ENCODE measurements around the gene ASH1L. TPM values are rescaled to one million over a fixed set of nuclear protein-coding genes. Genes with fewer than 3 reads are reported as not detected.

The ASH1L gene
- total RNA-seq, 2 experiments from 2014 or later, result 37.7 to 41.1 TPM

GRCh38 chr1:155309423-155310021 is 253.1 kb downstream of the ASH1L start:
- ChIA-PET POLR2A (interaction anchor here (0.6 to 1.1 kb wide), 2 partner anchors 14 to 584 kb away, joined by 3 to 6 read pairs; no protein-coding TSS in a partner anchor), CTCF (interaction anchor here (0.6 kb wide), 1 partner anchor 59 kb away, joined by 3 read pairs; no protein-coding TSS in a partner anchor)
- DNase-seq, result no peak
- peak overlapping the region; percentile 93 for H3K27ac Mint-ChIP-seq
- peaks cover 45% of the 10 kb centered on the region for H3K36me3 Mint-ChIP-seq (ENCODE audit: low read depth)
- H3K4me1 Mint-ChIP-seq (ENCODE audit: low read depth), result peaks cover 42% of the 10 kb centered on the region
- H3K4me3 Mint-ChIP-seq, result peak overlapping the region; percentile 98
- no peaks in the 10 kb centered on the region for H3K9me3 Mint-ChIP-seq (ENCODE audit: insufficient read depth)
- no peak for ATAC-seq
- no peaks in the 10 kb centered on the region for H3K27me3 Mint-ChIP-seq (ENCODE audit: low read depth)

DNA sequence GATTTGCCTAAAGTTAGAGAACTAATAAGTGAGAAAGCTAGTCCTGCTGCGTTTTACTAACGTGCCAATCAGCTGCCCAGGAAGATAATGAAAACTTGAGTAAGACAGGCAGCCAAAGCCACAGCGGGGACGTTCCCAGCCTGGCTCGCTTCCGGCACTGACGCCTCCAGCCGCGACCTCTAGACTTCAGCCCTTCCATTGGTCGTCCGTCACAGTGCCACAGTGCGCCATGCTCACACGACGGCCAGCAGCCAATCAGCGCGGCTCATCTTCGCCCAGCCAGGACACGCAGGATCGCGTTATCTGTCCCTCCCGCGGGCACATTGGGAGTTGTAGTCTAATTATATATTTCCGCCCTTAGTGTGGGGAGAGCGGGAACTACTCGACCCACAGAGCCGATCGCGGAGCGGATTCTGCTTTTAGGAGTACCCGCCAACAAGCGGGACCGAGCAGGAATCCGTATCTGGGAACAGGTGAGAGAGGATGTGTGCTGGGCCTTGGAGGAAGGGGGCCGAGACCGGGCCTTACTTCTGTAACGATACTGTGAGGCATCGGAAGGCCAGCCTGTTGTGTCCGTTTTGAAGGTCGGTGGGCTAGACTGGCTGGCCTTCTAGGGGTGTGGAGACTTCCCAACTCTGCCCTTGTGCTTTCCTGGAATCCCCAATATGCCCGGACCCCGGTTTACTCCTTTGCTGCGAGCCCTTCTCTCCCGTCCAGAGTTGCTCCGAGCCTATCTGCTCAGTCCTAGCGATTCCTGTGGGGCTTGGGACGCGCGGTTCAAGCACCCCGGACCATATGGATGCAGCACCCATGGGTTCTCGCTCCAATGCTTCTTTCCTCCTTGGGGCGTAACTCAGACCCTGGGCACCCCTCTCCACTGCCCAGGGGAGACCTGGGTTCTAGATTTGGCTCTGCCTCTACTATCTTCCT is 253.8 kb downstream of the ASH1L start, which contains the start of gene FDPS:
FDPS (plus strand) TSS at position 374 of the 930 bp plus-strand sequence. CDS start 924 bp downstream, outside the sequence.
- POLR2A ChIA-PET, result interaction anchor here (0.6 to 1.9 kb wide), 8 partner anchors 12 to 80 kb away, joined by 3 to 14 read pairs (median 4); partner anchors contain the start of genes CLK2 and RUSC1
- peak within 1 kb of the TSS; percentile 93 for H3K27ac Mint-ChIP-seq
- H3K36me3 Mint-ChIP-seq (ENCODE audit: low read depth), result peaks cover 40% of the 10 kb centered on the region
- CTCF ChIA-PET, result interaction anchor here (0.6 to 7.2 kb wide), 7 partner anchors 14 to 291 kb away, joined by 3 to 81 read pairs (median 5); partner anchors contain the start of genes RUSC1, SCAMP3 and TRIM46
- H3K9me3 Mint-ChIP-seq (ENCODE audit: insufficient read depth), result no peaks in the 10 kb centered on the region
- H3K4me3 Mint-ChIP-seq, result peak within 1 kb of the TSS; percentile 98
- no peaks in the 10 kb centered on the region for H3K27me3 Mint-ChIP-seq (ENCODE audit: low read depth)
- DNase-seq (peak; percentile 99), ATAC-seq (peak; percentile 99)
- H3K4me1 Mint-ChIP-seq (ENCODE audit: low read depth), result peaks cover 42% of the 10 kb centered on the region

DNA sequence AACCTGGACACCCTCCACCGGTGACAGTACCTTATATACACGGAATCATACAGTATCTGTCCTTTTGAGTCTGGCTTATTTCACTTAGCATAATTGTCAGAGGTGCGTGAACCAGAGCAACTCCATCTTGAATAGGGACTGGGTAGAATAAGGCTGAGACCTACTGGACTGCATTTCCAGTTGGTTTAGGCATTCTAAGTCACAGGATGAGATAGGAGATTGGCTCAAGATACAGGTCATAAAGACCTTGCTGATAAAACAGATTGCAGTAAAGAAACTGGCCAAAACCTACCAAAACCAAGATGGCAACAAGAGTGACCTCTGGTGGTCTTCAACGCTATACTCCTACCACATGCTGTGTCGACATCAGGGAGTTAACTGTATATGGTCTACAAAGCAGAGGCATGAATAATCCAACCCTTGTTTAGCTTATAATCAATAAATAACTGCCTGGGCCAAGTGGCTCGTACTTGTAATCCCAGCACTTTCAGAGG is 255.3 kb downstream of the ASH1L start:
- Mint-ChIP-seq H3K27me3 (ENCODE audit: low read depth) (peaks cover 2% of the 10 kb centered on the region), H3K4me1 (ENCODE audit: low read depth) (peaks cover 32% of the 10 kb centered on the region), H3K36me3 (ENCODE audit: low read depth) (peaks cover 27% of the 10 kb centered on the region), H3K4me3 (peak overlapping the region; percentile 57), H3K27ac (peak overlapping the region; percentile 93), H3K9me3 (ENCODE audit: insufficient read depth) (no peaks in the 10 kb centered on the region)
- no peak for DNase-seq
- ChIA-PET CTCF (interaction anchor here (0.7 to 7.2 kb wide), 10 partner anchors 9 to 233 kb away, joined by 3 to 81 read pairs (median 4); partner anchors contain the start of genes CLK2, RUSC1 and TRIM46), POLR2A (interaction anchor here (0.8 to 1.9 kb wide), 5 partner anchors 16 to 79 kb away, joined by 3 to 14 read pairs (median 4); partner anchors contain the start of gene SCAMP3)
- no peak for ATAC-seq

GRCh38 chr1:155305881-155306391 is 256.7 kb downstream of the ASH1L start:
- ChIA-PET POLR2A (interaction anchor here (1.7 kb wide), 1 partner anchor 44 kb away, joined by 5 read pairs; the partner anchor contains the start of gene SCAMP3), CTCF (interaction anchor here (7.2 kb wide), 1 partner anchor 55 kb away, joined by 81 read pairs; no protein-coding TSS in a partner anchor)
- H3K27ac Mint-ChIP-seq, result peak overlapping the region; percentile 64
- ATAC-seq, result no peak
- H3K27me3 Mint-ChIP-seq (ENCODE audit: low read depth), result peaks cover 5% of the 10 kb centered on the region
- no peak for DNase-seq
- peaks cover 21% of the 10 kb centered on the region for H3K4me1 Mint-ChIP-seq (ENCODE audit: low read depth)
- peaks cover 16% of the 10 kb centered on the region for H3K36me3 Mint-ChIP-seq (ENCODE audit: low read depth)
- H3K9me3 Mint-ChIP-seq (ENCODE audit: insufficient read depth), result no peaks in the 10 kb centered on the region
- H3K4me3 Mint-ChIP-seq, result peak overlapping the region; percentile 10

- no peak overlapping the region for H3K4me3 Mint-ChIP-seq
- ChIA-PET CTCF (interaction anchor here (7.2 kb wide), 1 partner anchor 54 kb away, joined by 81 read pairs; no protein-coding TSS in a partner anchor), POLR2A (no interaction called here)
- no peak for ATAC-seq
- H3K9me3 Mint-ChIP-seq (ENCODE audit: insufficient read depth), result no peaks in the 10 kb centered on the region
- peaks cover 5% of the 10 kb centered on the region for H3K27me3 Mint-ChIP-seq (ENCODE audit: low read depth)
- peaks cover 6% of the 10 kb centered on the region for H3K36me3 Mint-ChIP-seq (ENCODE audit: low read depth)
- H3K27ac Mint-ChIP-seq, result no peak overlapping the region
- no peak for DNase-seq
- peaks cover 10% of the 10 kb centered on the region for H3K4me1 Mint-ChIP-seq (ENCODE audit: low read depth)
These were observed 258.0 kb downstream of the ASH1L start for GRCh38 chr1:155304558-155305063.

DNA sequence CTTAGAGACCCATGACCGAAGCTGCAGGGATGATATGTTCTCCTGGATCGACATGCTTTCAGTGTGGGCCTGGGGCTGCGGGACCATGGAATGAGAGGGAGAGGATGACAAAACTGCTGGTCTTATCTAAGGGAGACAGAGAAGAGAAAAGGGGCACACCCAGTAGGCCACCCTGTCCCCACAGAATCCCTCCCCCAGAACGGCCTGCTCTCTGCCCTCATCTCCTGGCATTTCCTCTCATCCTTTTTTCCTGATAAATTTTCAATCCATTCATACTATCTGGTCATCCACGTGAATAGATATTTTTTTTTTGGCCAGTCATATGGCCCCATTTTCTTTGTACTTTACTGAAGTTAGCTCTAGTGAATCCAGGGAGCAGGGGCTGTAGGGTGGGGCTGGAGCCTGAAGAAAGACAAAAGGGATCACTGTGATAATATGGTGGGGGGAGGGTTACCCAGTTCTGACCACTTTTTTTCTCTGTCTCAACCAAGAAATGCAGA is 261.2 kb downstream of the ASH1L start, which contains the start of gene PKLR:
PKLR (minus strand) TSS at position 97 of the 500 bp plus-strand sequence; CDS start at position 54, 43 bp downstream.
- CTCF ChIA-PET, result interaction anchor here (1.8 kb wide), 1 partner anchor 51 kb away, joined by 4 read pairs; no protein-coding TSS in a partner anchor
- POLR2A ChIA-PET, result interaction anchor here (0.6 to 1.1 kb wide), 2 partner anchors 12 to 16 kb away, joined by 3 read pairs; no protein-coding TSS in a partner anchor
- Mint-ChIP-seq H3K4me1 (ENCODE audit: low read depth) (no peaks in the 10 kb centered on the region), H3K27me3 (ENCODE audit: low read depth) (peaks cover 17% of the 10 kb centered on the region), H3K27ac (no peak within 1 kb of the TSS), H3K36me3 (ENCODE audit: low read depth) (no peaks in the 10 kb centered on the region), H3K9me3 (ENCODE audit: insufficient read depth) (no peaks in the 10 kb centered on the region), H3K4me3 (no peak within 1 kb of the TSS)
- no peak for ATAC-seq
- DNase-seq, result no peak

DNA sequence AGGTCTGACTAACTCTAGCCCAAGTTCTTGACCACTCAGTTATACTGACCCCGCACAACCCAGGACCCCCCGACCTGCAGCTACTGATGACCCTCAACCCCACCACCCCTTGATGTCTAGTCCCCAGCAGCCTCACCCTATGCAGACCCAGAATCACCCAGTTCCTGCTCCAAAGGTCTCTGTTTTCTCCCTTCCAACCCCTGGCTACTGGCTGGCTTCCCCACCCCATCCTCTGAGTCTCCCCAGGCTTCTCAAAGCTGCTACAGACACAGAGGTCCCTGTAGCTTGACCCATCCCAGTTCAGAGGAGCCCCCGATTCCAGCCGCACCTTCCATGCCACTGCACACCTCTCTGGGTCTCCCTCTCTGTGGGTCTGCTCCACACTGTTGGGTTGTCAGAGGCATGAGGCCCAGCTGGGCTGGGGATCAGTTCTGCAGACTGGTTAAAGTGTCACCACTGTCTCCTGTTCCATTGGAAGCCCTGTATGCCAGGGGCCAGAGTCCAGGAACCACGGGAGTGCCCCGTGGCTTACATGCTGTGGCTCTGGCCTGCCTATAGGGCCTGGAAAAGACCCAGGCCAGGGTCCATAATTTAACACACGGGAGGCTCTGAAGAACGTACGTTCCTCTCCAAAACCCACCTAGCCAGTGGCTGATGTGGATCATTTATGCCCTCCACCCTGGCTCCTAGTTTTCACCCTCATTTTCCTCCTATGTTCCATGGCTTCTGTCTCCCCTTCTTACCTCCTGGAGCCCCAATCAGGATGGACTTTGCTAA is 261.9 kb downstream of the ASH1L start:
- Mint-ChIP-seq H3K9me3 (ENCODE audit: insufficient read depth) (no peaks in the 10 kb centered on the region), H3K4me1 (ENCODE audit: low read depth) (no peaks in the 10 kb centered on the region), H3K36me3 (ENCODE audit: low read depth) (no peaks in the 10 kb centered on the region), H3K27me3 (ENCODE audit: low read depth) (peaks cover 22% of the 10 kb centered on the region), H3K4me3 (no peak overlapping the region), H3K27ac (no peak overlapping the region)
- ATAC-seq (no peak), DNase-seq (no peak)
- ChIA-PET CTCF (interaction anchor here (1.7 to 1.8 kb wide), 2 partner anchors 22 to 51 kb away, joined by 4 to 7 read pairs; no protein-coding TSS in a partner anchor), POLR2A (interaction anchor here (1.1 kb wide), 1 partner anchor 17 kb away, joined by 3 read pairs; no protein-coding TSS in a partner anchor)

GRCh38 chr1:155300024-155300423 is 262.6 kb downstream of the ASH1L start:
- H3K9me3 Mint-ChIP-seq (ENCODE audit: insufficient read depth), result no peaks in the 10 kb centered on the region
- no peaks in the 10 kb centered on the region for H3K36me3 Mint-ChIP-seq (ENCODE audit: low read depth)
- H3K4me1 Mint-ChIP-seq (ENCODE audit: low read depth), result peaks cover 3% of the 10 kb centered on the region
- H3K4me3 Mint-ChIP-seq, result no peak overlapping the region
- peaks cover 27% of the 10 kb centered on the region for H3K27me3 Mint-ChIP-seq (ENCODE audit: low read depth)
- ATAC-seq (no peak), DNase-seq (no peak)
- CTCF ChIA-PET, result interaction anchor here (1.7 to 1.8 kb wide), 2 partner anchors 23 to 50 kb away, joined by 4 to 7 read pairs; no protein-coding TSS in a partner anchor
- POLR2A ChIA-PET, result no interaction called here
- no peak overlapping the region for H3K27ac Mint-ChIP-seq

- no peaks in the 10 kb centered on the region for H3K36me3 Mint-ChIP-seq (ENCODE audit: low read depth)
- no peak for ATAC-seq
- peaks cover 7% of the 10 kb centered on the region for H3K4me1 Mint-ChIP-seq (ENCODE audit: low read depth)
- no peak overlapping the region for H3K27ac Mint-ChIP-seq
- ChIA-PET CTCF (interaction anchor here (1.2 to 1.4 kb wide), 2 partner anchors 26 to 46 kb away, joined by 4 to 5 read pairs; no protein-coding TSS in a partner anchor), POLR2A (no interaction called here)
- peaks cover 41% of the 10 kb centered on the region for H3K27me3 Mint-ChIP-seq (ENCODE audit: low read depth)
- H3K9me3 Mint-ChIP-seq (ENCODE audit: insufficient read depth), result no peaks in the 10 kb centered on the region
- no peak for DNase-seq
- H3K4me3 Mint-ChIP-seq, result no peak overlapping the region
These were observed 265.2 kb downstream of the ASH1L start for GRCh38 chr1:155297384-155297783.

- peaks cover 7% of the 10 kb centered on the region for H3K4me1 Mint-ChIP-seq (ENCODE audit: low read depth)
- no peak overlapping the region for H3K27ac Mint-ChIP-seq
- H3K27me3 Mint-ChIP-seq (ENCODE audit: low read depth), result peaks cover 40% of the 10 kb centered on the region
- H3K36me3 Mint-ChIP-seq (ENCODE audit: low read depth), result no peaks in the 10 kb centered on the region
- CTCF ChIA-PET, result no interaction called here
- POLR2A ChIA-PET, result no interaction called here
- H3K4me3 Mint-ChIP-seq, result no peak overlapping the region
- ATAC-seq (no peak), DNase-seq (no peak)
- no peaks in the 10 kb centered on the region for H3K9me3 Mint-ChIP-seq (ENCODE audit: insufficient read depth)
These were observed 265.9 kb downstream of the ASH1L start for GRCh38 chr1:155296661-155297060.
